DOHH2 (cell line): Measurements from ENCODE around the gene DLG1.

ENCODE experiments used
- H3F3A ChIP-seq: fragments of 200-600 bp; sonication (generic), shearing (Covaris generic); 2 replicates; pipeline ENCODE4 v1.6.0; 2016; ENCODE audit warnings: antibody characterized with exemption, mild to moderate bottlenecking; ENCODE audit not compliant: control insufficient read depth, insufficient read depth
- H3K27ac ChIP-seq: fragments of 200-600 bp; sonication (generic); 2 replicates; pipeline ENCODE4 v1.5.1; 2014; ENCODE audit warnings: low read depth, mild to moderate bottlenecking, low read length, moderate library complexity
- H3K27me3 ChIP-seq: fragments of 200-600 bp; sonication (generic); 2 replicates; pipeline ENCODE4 v1.6.1; 2014; ENCODE audit warnings: mild to moderate bottlenecking, low read length, mixed read lengths; ENCODE audit not compliant: control insufficient read depth
- H3K36me3 ChIP-seq: fragments of 200-600 bp; sonication (generic); 2 replicates; pipeline ENCODE4 v1.6.1; 2014; ENCODE audit warnings: mild to moderate bottlenecking, low read length, moderate library complexity, mixed read lengths; ENCODE audit not compliant: control insufficient read depth
- H3K4me1 ChIP-seq: fragments of 200-600 bp; sonication (generic); 2 replicates; pipeline ENCODE4 v1.6.1; 2014; ENCODE audit warnings: mild to moderate bottlenecking, low read length, mixed read lengths; ENCODE audit not compliant: control insufficient read depth
- H3K4me2 ChIP-seq: fragments of 200-600 bp; sonication (generic); 2 replicates; pipeline ENCODE4 v1.6.0; 2014; ENCODE audit warnings: mild to moderate bottlenecking, low read length, moderate library complexity
- H3K4me3 ChIP-seq: fragments of 200-600 bp; sonication (generic); 2 replicates; pipeline ENCODE4 v1.5.1; 2014; ENCODE audit warnings: mild to moderate bottlenecking, low read length, mixed read lengths
- H3K79me2 ChIP-seq: fragments of 200-600 bp; sonication (generic); 2 replicates; pipeline ENCODE4 v1.6.1; 2014; ENCODE audit warnings: mild to moderate bottlenecking, low read length, mixed read lengths; ENCODE audit not compliant: control insufficient read depth
- H3K9me2 ChIP-seq: fragments of 200-600 bp; sonication (generic); replicated peaks from 2 replicates; pipeline ENCODE4 v1.6.1; 2014; ENCODE audit warnings: mild to moderate bottlenecking, low read length, mixed read lengths; ENCODE audit not compliant: control insufficient read depth
- H3K9me3 ChIP-seq: fragments of 200-600 bp; sonication (generic); 2 replicates; pipeline ENCODE4 v1.6.1; 2014; ENCODE audit warnings: antibody characterized with exemption, low read length, mixed read lengths; ENCODE audit not compliant: control insufficient read depth, insufficient read depth
- H4K20me1 ChIP-seq: fragments of 200-600 bp; sonication (generic); 2 replicates; pipeline ENCODE4 v1.6.0; 2014; ENCODE audit warnings: low read depth, mild to moderate bottlenecking, antibody characterized with exemption, low read length, moderate library complexity; ENCODE audit not compliant: control insufficient read depth, insufficient read depth
- EZH2phosphoT487 ChIP-seq: fragments of 200-600 bp; sonication (generic); IDR thresholded peaks from 2 replicates; pipeline ENCODE4 v1.6.1; 2017; ENCODE audit warnings: borderline replicate concordance, mild to moderate bottlenecking, antibody characterized with exemption, low read length, moderate library complexity, mixed read lengths
- TF ChIP-seq, protein P1 (sequence below): fragments of 200-600 bp; sonication (generic); IDR thresholded peaks from one replicate; pipeline ENCODE4 v1.5.1; 2014; ENCODE audit warnings: antibody characterized with exemption, mild to moderate bottlenecking, low read depth, low read length; ENCODE audit not compliant: poor library complexity, severe bottlenecking

Gene DLG1

DNA sequence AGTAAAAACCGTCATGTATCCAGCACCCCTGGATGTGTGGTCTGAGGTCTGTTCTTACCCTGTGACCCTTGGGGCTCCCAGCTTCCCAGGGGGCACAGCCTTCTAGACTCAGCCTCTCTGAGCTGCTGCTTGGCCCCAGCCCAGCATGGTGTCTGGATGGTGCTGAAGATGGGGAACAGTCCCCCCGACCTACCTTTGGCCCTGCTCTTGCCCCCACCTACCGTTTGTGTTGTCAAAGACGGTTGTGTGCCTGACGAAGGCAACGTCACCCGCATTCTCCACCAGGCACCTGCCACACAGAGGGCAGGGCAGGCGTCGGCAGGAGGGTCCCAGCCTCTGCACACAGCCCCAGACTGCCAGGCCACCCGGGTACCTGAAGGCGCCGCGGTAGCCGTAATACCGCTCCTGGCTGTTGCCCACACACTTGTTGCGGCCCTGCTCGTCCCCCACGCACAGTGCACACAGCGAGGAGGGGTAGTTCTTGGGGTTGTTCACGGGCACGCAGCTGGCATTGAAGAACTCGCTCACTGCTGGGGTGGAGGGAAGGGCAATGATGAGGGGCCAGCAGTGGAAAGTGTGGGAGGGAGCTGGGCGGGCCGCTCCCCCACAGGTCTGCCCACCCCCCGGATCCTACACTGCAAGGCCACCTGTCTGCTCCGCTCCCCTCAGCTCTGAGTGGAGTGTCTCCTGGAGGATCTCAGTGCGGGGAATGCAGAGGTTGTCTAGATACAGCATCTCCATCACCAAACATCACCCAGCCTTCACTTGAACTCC is 289.8 kb downstream of the DLG1 start:
- Histone ChIP-seq H3K9me2 (no peaks in the 10 kb centered on the region), H3K4me2 (no peak overlapping the region), H3K36me3 (no peaks in the 10 kb centered on the region), H4K20me1 (no peaks in the 10 kb centered on the region), H3F3A (peaks cover 4% of the 10 kb centered on the region), H3K27ac (no peak overlapping the region), H3K79me2 (no peaks in the 10 kb centered on the region), H3K4me1 (peaks cover 12% of the 10 kb centered on the region), H3K4me3 (no peak overlapping the region), H3K27me3 (no peaks in the 10 kb centered on the region), H3K9me3 (no peaks in the 10 kb centered on the region)
- TF ChIP-seq, protein P1, sequence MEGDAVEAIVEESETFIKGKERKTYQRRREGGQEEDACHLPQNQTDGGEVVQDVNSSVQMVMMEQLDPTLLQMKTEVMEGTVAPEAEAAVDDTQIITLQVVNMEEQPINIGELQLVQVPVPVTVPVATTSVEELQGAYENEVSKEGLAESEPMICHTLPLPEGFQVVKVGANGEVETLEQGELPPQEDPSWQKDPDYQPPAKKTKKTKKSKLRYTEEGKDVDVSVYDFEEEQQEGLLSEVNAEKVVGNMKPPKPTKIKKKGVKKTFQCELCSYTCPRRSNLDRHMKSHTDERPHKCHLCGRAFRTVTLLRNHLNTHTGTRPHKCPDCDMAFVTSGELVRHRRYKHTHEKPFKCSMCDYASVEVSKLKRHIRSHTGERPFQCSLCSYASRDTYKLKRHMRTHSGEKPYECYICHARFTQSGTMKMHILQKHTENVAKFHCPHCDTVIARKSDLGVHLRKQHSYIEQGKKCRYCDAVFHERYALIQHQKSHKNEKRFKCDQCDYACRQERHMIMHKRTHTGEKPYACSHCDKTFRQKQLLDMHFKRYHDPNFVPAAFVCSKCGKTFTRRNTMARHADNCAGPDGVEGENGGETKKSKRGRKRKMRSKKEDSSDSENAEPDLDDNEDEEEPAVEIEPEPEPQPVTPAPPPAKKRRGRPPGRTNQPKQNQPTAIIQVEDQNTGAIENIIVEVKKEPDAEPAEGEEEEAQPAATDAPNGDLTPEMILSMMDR: no peak
- TF ChIP-seq EZH2phosphoT487: no peak

DNA sequence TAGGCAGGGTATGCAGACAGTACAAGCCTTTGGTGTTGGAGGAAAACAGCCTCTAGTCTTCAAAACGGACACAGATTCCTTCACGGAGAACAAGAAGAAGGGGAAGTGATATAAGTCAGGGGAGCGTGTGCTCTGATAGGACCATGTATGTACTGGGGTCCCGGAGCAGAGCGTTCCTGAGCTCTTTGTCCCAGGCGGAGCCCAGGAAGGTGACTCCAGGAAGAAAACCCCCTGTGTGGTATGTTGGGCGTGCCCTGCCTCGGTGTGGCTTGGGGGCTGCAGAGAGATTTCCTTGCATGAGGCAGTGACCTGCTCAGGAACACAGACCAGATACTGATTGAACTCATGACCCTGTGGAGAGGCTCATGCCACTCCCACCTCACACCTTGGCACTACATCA is 290.5 kb downstream of the DLG1 start:
- Histone ChIP-seq H4K20me1 (no peaks in the 10 kb centered on the region), H3K27me3 (no peaks in the 10 kb centered on the region), H3K4me2 (no peak overlapping the region), H3K9me3 (no peaks in the 10 kb centered on the region), H3K36me3 (no peaks in the 10 kb centered on the region), H3K9me2 (no peaks in the 10 kb centered on the region), H3K79me2 (no peaks in the 10 kb centered on the region), H3K4me3 (no peak overlapping the region), H3F3A (peaks cover 4% of the 10 kb centered on the region), H3K27ac (no peak overlapping the region), H3K4me1 (peaks cover 14% of the 10 kb centered on the region)
- TF ChIP-seq, protein P1: no peak
- no peak for TF ChIP-seq EZH2phosphoT487

DNA sequence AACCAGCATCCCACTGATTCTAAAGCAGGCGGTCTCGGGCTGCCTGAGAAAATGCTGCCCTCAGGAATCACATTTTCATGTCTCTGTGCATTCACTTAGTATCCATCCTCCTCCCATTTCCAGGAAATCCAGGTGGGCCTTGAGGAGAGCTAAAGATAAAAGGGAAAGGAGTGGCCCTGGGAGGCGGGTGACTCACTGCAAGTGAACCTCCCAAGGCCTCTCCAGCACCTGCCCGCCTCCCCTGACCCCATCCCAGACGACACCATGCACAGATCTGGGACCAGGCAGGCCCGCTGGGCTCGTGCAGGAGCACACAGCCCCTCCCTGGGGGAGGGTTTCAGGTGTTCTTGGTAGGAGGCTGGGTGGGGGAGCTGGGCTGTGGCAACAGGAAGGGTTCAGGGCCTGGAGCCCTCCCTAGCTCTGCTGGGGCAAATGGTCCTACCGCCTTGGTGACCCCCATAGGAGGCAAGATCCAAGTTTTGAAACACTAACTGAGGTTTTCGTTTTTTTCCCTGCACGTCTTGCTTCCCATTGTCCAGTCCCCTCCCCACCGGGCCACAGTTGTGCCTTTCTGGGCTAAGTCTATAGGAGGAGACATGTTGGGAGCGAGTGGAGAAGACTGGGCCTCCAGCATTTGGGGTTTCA is 291.0 kb downstream of the DLG1 start:
- peaks cover 17% of the 10 kb centered on the region for H3K4me1 ChIP-seq

More for the DNA sequence above, 291.0 kb downstream of the DLG1 start:
- H3K9me2 ChIP-seq: no peaks in the 10 kb centered on the region
- H3K79me2 ChIP-seq: no peaks in the 10 kb centered on the region
- no peak overlapping the region for H3K4me2 ChIP-seq
- H3K27ac ChIP-seq: no peak overlapping the region
- no peaks in the 10 kb centered on the region for H3K9me3 ChIP-seq
- no peak overlapping the region for H3K4me3 ChIP-seq
- no peaks in the 10 kb centered on the region for H3K36me3 ChIP-seq
- H4K20me1 ChIP-seq: no peaks in the 10 kb centered on the region
- H3F3A ChIP-seq: peaks cover 4% of the 10 kb centered on the region
- TF ChIP-seq, protein P1: no peak
- no peak for TF ChIP-seq EZH2phosphoT487
- H3K27me3 ChIP-seq: no peaks in the 10 kb centered on the region
